Common myeloid progenitor, CD34-positive (primary cell): Measurements from ENCODE around the gene RPTOR.
A peak's percentile ranks its signal among the peaks of the same experiment; 100 is the strongest.

Source experiments
- CTCF ChIA-PET: fragments of 350-600 bp; sonication (Branson Sonifier 250); formaldehyde crosslinking; loops from one replicate; lab custom pipeline; 2021; ENCODE audit warnings: antibody characterized with exemption; lab: Charles Lee
- POLR2A ChIA-PET: fragments of 350-600 bp; sonication (Branson Sonifier 250); formaldehyde crosslinking; loops from one replicate; lab custom pipeline; 2021; ENCODE audit warnings: antibody characterized with exemption; lab: Charles Lee
- DNase-seq, 3 donors: peaks; one replicate each; pipeline versions ENCODE4 v3.0.0 to v3.0.0-alpha.2; 2013
- H3K27ac ChIP-seq, 2 experiments: 1 replicate in 1 of 2; 2 replicates in 1 of 2; pipeline ENCODE4 v1.7.0; 2013; ENCODE audit warnings: inconsistent platforms in 2 of 2, low read length in 2 of 2, mild to moderate bottlenecking in 2 of 2, low read depth in 1 of 2, moderate library complexity in 1 of 2; ENCODE audit not compliant: severe bottlenecking in 2 of 2, insufficient read depth in 1 of 2, poor library complexity in 1 of 2
- H3K27me3 ChIP-seq, 5 experiments: replicated peaks in 2 of 5; 1 replicate in 3 of 5; 2 replicates in 2 of 5; pipeline versions ENCODE4 v1.6.1 to v1.7.0; 2013; ENCODE audit warnings: low read length in 4 of 5, mild to moderate bottlenecking in 2 of 5, moderate library complexity in 2 of 5, inconsistent platforms in 1 of 5; ENCODE audit not compliant: insufficient read depth in 5 of 5, control insufficient read depth in 4 of 5
- H3K36me3 ChIP-seq, 4 experiments: 1 replicate in 2 of 4; 2 replicates in 2 of 4; pipeline versions ENCODE4 v1.6.1 to v1.7.0; 2013; ENCODE audit warnings: low read length in 3 of 4, control low read depth in 1 of 4, mild to moderate bottlenecking in 1 of 4; ENCODE audit not compliant: control insufficient read depth in 4 of 4, insufficient read depth in 4 of 4
- H3K4me1 ChIP-seq, 4 experiments: 1 replicate in 3 of 4; 2 replicates in 1 of 4; pipeline versions ENCODE4 v1.6.1 to v1.7.1; 2013; ENCODE audit warnings: low read length in 3 of 4, mild to moderate bottlenecking in 3 of 4, control low read depth in 1 of 4, inconsistent platforms in 1 of 4, moderate library complexity in 1 of 4; ENCODE audit not compliant: control insufficient read depth in 4 of 4, insufficient read depth in 4 of 4; ENCODE audit errors: control extremely low read depth in 1 of 4
- H3K4me3 ChIP-seq, 7 experiments: 1 replicate in 4 of 7; 2 replicates in 3 of 7; pipeline versions ENCODE4 v1.5.1 to v1.7.0; 2013; ENCODE audit warnings: mild to moderate bottlenecking in 7 of 7, low read length in 6 of 7, moderate library complexity in 6 of 7, inconsistent platforms in 2 of 7, low read depth in 2 of 7, control low read depth in 1 of 7; ENCODE audit not compliant: insufficient read depth in 4 of 7, control insufficient read depth in 1 of 7; ENCODE audit errors: extremely low read depth in 1 of 7
- H3K9me3 ChIP-seq, 5 experiments: 1 replicate in 4 of 5; 2 replicates in 1 of 5; pipeline versions ENCODE4 v1.6.1 to v1.7.1; 2013; ENCODE audit warnings: low read length in 4 of 5, mild to moderate bottlenecking in 2 of 5, inconsistent platforms in 1 of 5, low read depth in 1 of 5, moderate library complexity in 1 of 5; ENCODE audit not compliant: control insufficient read depth in 4 of 5, insufficient read depth in 2 of 5; ENCODE audit errors: control extremely low read depth in 1 of 5
- WGBS: methylation state at CpG from one replicate; pipeline ENCODE4 v1.1.5; 2013; ENCODE audit not compliant: insufficient coverage; 5-methylcytosine and 5-hydroxymethylcytosine counted together

Gene RPTOR

DNA sequence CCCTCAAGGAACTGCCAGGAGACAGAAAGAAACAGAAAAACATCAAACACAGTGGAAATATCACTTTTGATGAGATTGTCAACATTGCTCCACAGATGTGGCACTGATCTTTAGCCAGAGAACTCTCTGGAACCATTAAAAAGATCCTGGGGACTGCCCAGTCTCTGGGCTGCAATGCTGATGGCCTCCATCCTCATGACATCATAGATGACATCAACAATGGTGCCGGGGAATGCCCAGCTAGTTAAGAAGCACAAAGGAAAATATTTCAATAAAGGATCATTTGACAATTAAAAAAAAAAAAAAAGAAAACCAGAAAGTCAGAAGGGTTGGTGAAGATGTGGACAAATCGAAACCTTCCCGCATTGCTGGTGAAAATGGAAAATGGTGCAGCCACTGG lies 432.1 kb downstream of the RPTOR start:
- Histone ChIP-seq H3K36me3 (no peaks in the 10 kb centered on the region), H3K27ac (no peak overlapping the region), H3K9me3 (no peaks in the 10 kb centered on the region), H3K4me1 (peaks cover 0 to 10% (median 7%) of the 10 kb centered on the region in 4 experiments), H3K4me3 (no peak overlapping the region), H3K27me3 (peaks cover 0 to 4% (median 0%) of the 10 kb centered on the region in 5 experiments)
- DNase-seq, result no peak
- 100% methylated on average over 2 of the region's 3 CpGs for WGBS
- CTCF ChIA-PET, result no interaction called here
- POLR2A ChIA-PET, result no interaction called here

DNA sequence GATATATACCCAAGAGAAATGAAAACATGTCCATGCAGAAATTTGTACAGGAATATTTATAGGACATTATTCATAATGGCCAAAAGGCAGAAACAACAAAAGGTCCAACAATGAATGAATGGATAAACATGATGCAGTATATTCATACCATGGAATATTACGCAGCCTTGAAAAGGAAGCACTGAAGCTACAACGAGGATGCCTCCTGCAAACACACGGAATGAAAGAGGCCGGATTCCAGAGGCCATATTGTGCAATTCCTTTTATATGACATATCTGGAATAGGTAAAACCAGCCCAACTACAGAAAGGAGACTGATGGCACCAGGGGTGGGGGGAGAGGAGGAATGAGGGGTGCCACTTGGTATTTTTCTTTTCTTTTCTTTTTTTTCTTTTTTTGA lies 432.5 kb downstream of the RPTOR start:
- no peak overlapping the region for H3K27ac ChIP-seq

DNA sequence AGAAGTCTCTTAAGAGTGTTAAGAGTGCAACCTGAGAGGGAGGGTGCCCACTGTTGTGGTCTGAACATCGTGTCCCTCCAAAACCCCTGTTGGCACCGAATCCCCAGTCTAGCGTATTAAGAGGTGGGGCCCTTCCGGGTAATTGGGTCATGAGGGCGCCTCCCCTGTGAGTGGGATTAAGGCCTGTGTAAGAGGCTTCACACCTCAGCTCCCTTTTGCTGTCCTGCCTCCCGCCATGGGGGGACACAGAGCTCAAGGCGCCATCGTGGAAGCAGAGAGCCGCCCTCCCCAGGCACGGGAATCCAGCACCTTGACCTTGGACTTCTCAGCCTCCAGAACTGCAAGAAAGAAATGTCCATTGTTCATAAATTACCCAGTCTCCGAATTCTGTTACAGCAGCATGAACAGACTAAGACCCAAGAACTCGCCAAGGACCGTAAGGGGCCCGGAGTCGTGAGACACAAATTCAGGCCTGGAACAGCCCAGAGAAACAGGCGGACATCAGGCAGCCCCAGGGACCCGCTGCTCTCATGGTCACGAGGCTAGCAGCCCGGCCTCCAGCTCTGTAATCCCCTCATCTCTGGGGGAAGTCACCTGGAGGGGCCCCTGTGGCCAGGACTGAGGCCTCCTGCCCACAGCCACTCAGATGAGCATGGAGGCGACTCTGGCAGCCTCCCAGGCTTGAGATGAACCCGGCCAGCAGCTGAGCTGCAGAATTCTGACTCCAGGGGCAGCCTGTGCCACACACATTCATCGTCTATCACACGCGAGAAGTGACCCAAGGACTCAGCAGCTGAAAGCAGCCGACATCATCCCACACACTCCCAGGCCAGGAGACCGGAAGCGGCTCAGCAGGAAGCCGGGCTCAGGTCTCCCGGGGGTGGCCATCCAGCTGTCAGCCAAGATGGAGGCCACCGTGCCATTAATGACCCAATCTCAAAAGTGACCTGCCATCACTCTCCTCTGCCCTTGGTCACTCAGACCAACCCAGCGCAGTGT lies 434.2 kb downstream of the RPTOR start:
- H3K27me3 ChIP-seq, result peaks cover 0 to 2% (median 0%) of the 10 kb centered on the region in 5 experiments
- 95% methylated on average over 31 of the region's 31 CpGs for WGBS
- CTCF ChIA-PET, result interaction anchor here (0.6 to 1.5 kb wide), 4 partner anchors 8 to 551 kb away, joined by 3 to 5 read pairs (median 4); no protein-coding TSS in a partner anchor
- no peak overlapping the region for H3K27ac ChIP-seq
- POLR2A ChIA-PET, result no interaction called here
- peaks cover 0 to 11% (median 9%) of the 10 kb centered on the region in 4 experiments for H3K4me1 ChIP-seq
- H3K36me3 ChIP-seq, result no peaks in the 10 kb centered on the region
- no peak overlapping the region for H3K4me3 ChIP-seq
- DNase-seq, result no peak
- H3K9me3 ChIP-seq, result no peaks in the 10 kb centered on the region

More for the DNA sequence above, 432.5 kb downstream of the RPTOR start:
- ChIA-PET CTCF (no interaction called here), POLR2A (interaction anchor here (0.7 kb wide), 1 partner anchor 65 kb away, joined by 4 read pairs; no protein-coding TSS in a partner anchor)
- WGBS, result 100% methylated on average over 2 of the region's 4 CpGs
- Histone ChIP-seq H3K36me3 (no peaks in the 10 kb centered on the region), H3K9me3 (no peaks in the 10 kb centered on the region), H3K27me3 (peaks cover 0 to 4% (median 0%) of the 10 kb centered on the region in 5 experiments), H3K4me3 (no peak overlapping the region), H3K4me1 (peaks cover 0 to 11% (median 9%) of the 10 kb centered on the region in 4 experiments)
- no peak for DNase-seq

DNA sequence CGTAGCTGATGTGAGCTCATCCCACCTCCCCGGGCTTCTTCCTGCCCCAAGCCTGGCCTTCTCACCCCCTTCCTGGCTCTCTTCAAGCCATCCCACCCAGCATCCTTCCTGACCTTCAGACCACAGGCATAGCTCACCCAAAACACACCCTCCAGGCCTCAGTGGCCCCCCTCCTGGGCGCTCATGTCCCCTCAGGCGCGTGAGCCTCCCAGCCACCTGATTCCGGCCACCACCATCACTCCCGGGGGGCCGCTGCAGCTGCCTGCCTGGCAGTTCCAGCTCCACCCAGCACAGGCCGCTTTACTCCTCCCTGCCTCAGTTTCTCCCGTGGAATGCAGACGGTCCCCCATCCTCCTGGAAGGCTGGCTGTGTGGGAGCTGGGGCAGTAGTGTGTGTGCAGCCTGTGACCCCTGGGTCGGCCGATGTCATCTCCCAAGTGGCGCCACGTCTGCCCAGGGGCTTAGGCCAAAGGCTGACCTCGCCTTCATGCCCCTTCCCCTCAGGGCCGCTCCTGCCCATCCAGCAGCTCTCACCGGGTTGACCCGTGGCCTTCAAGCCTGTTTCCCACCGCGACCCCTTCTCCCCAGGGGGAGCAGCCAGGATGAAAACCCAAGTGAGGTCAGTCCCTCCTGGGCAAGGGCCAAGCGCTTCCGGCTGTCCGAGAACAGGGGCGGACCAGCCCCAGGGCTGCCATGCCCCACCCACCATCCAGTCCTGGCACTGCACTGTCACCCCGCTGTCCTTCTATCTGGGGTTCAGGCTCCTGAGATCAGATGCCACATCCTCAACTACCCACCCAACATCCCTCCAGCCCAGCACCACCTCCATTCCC lies 435.1 kb downstream of the RPTOR start:
- DNase-seq, result no peak
- Histone ChIP-seq H3K4me1 (peaks cover 0 to 11% (median 9%) of the 10 kb centered on the region in 4 experiments), H3K27ac (no peak overlapping the region), H3K9me3 (no peaks in the 10 kb centered on the region), H3K27me3 (peaks cover 0 to 2% (median 0%) of the 10 kb centered on the region in 5 experiments), H3K36me3 (no peaks in the 10 kb centered on the region), H3K4me3 (no peak overlapping the region)
- POLR2A ChIA-PET, result no interaction called here
- CTCF ChIA-PET, result interaction anchor here (0.6 to 1.5 kb wide), 4 partner anchors 8 to 552 kb away, joined by 3 to 5 read pairs (median 4); no protein-coding TSS in a partner anchor
- 97% methylated on average over 17 of the region's 26 CpGs for WGBS

DNA sequence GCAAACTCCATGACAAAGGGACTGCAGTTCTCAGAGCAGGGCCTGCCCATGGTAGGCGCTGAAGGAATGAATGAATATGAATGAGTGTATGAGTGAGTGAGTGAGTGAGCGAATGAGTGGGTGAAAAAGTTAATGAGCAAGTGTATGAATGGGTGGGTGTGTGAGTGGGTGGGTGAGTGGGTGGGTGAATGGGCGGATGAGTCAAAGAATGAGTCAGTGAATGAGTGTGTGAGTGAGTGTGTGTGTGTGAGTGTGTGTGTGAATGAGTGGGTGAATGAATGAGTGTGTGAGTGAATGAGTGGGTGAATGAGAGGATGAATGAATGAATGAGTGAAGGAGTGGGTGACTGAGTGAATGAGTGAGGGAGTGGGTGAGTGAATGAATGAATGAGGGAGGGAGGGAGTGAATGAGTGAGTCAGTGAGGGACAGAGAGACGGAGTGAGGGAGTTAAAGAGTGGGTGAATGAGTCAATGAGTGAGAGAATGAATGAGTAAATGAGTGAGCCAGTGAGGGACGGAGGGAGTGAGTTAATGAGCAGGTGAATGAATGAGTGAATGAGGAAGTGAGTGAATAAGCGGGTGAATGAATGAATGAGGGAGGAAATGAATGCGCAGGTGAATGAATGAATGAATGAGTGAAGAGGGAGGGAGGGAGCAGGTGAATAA lies 435.9 kb downstream of the RPTOR start:
- Histone ChIP-seq H3K27me3 (peaks cover 0 to 2% (median 0%) of the 10 kb centered on the region in 5 experiments), H3K4me1 (peaks cover 0 to 11% (median 9%) of the 10 kb centered on the region in 4 experiments), H3K9me3 (no peaks in the 10 kb centered on the region), H3K4me3 (peak overlapping the region in 1 of 7 experiments; percentile 42), H3K27ac (no peak overlapping the region), H3K36me3 (no peaks in the 10 kb centered on the region)
- ChIA-PET POLR2A (no interaction called here), CTCF (no interaction called here)
- 58% methylated on average over 7 of the region's 7 CpGs for whole genome bisulfite sequencing
- DNase-seq, result peak; percentile 33 to 75 (median 59)

DNA sequence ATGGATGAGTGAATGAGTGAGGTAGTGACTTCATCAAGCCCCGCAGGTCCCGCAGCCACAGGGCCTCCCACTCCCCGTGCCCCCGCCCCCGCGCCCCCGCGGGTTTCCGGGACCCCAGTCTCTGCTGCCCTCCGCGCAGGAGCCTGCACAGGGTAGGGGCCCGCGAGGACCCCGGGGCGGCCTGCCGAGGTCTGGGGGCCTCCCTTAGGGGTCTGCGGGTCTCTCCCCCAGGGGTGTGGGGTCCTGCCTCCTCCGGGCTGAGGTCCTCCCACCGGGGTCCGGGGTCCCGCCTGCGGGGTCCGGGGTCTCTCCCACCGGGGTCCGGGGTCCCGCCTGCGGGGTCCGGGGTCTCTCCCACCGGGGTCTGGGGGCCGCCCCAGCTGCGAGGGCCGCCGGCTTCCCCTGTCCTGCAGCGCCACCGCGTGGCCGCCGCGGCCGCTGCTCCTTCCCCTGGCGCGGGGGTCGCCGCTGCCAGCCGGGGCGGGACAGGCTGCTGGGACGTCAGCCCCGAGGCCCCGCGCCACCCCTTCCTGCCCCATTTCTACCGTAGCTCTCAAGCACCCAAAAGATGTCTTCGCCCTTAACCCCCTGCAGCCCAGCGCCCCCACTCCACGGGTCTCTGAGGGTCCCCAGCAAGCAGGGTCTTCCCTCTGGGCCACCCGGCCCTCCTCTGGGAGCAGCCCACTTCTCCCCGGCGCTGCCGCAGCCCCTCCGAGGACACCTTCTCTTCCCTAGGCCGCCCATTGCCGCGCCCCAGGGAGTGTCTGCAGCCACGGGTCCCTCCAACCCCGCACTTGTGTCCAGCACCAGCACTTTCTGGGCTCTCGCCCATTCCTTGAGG lies 436.6 kb downstream of the RPTOR start:
- DNase-seq, result peak; percentile 34 to 59 (median 58)
- ChIA-PET CTCF (no interaction called here), POLR2A (no interaction called here)
- peaks cover 0 to 2% (median 0%) of the 10 kb centered on the region in 5 experiments for H3K27me3 ChIP-seq
- H3K27ac ChIP-seq, result no peak overlapping the region
- no peaks in the 10 kb centered on the region for H3K36me3 ChIP-seq
- peaks cover 0 to 17% (median 12%) of the 10 kb centered on the region in 4 experiments for H3K4me1 ChIP-seq
- peak overlapping the region in 2 of 7 experiments; percentile 16 to 28 for H3K4me3 ChIP-seq
- no peaks in the 10 kb centered on the region for H3K9me3 ChIP-seq
- 7% methylated on average over 59 of the region's 65 CpGs for WGBS
